GM18502 (cell line): ENCODE data around the gene CACNB1.
"Not testable (repeated sequence)": the region's sequence is repeated elsewhere in the genome, so short reads cannot be mapped to it uniquely, and the experiment has no call there.

Source experiments
- ATAC-seq: cut with Tn5 transposase; IDR thresholded peaks from one replicate; pipeline ENCODE4 v1.9.1; 2021; ENCODE audit warnings: mild to moderate bottlenecking; ENCODE audit not compliant: unreplicated experiment, poor library complexity

The CACNB1 gene

GRCh38 chr17:39130205-39130604, 67.3 kb downstream of the CACNB1 start:
- ATAC-seq: no peak

GRCh38 chr17:39129544-39129943, 67.9 kb downstream of the CACNB1 start:
- not testable (repeated sequence) for ATAC-seq

GRCh38 chr17:39126436-39126835, 71.0 kb downstream of the CACNB1 start:
- no peak for ATAC-seq

- ATAC-seq: no peak
Measured at GRCh38 chr17:39125143-39125875, 72.2 kb downstream of the CACNB1 start.

- ATAC-seq: no peak
Measured at GRCh38 chr17:39123627-39124026, 73.8 kb downstream of the CACNB1 start.
